Measurements from ENCODE around the gene ABLIM2.

Gene ABLIM2

GRCh38 chr4:8112036-8112576, 46.5 kb downstream of the ABLIM2 start:
- TF ChIP-seq JUND (IDR thresholded peaks at IDR 0.05; ENCODE audit: low read depth), result no peak
- in situ Hi-C loops (cut with HindIII; ENCODE audit: low pct_unique_long_range_greater_than_20kb, low sequenced_read_pairs), result no loop called here
- DNase-seq (ENCODE audit: low read depth in 1 of 2, low spot score in 1 of 2), result no peak

- DNase-seq (ENCODE audit: low read depth in 1 of 2, low spot score in 1 of 2), result no peak
- in situ Hi-C loops (cut with HindIII; ENCODE audit: low pct_unique_long_range_greater_than_20kb, low sequenced_read_pairs), result no loop called here
Observed at GRCh38 chr4:8110071-8110986, 48.3 kb downstream of the ABLIM2 start.

GRCh38 chr4:8109406-8110065, 49.1 kb downstream of the ABLIM2 start:
- TF ChIP-seq JUND (IDR thresholded peaks at IDR 0.05; ENCODE audit: low read depth), result no peak
- DNase-seq (ENCODE audit: low read depth in 1 of 2, low spot score in 1 of 2), result no peak
- in situ Hi-C loops (cut with HindIII; ENCODE audit: low pct_unique_long_range_greater_than_20kb, low sequenced_read_pairs), result no loop called here

More at GRCh38 chr4:8110071-8110986, 48.3 kb downstream of the ABLIM2 start:
- no peak for TF ChIP-seq JUND (IDR thresholded peaks at IDR 0.05; ENCODE audit: low read depth)

- in situ Hi-C loops (cut with HindIII; ENCODE audit: low pct_unique_long_range_greater_than_20kb, low sequenced_read_pairs), result no loop called here
- DNase-seq (ENCODE audit: low read depth in 1 of 2, low spot score in 1 of 2), result no peak
- TF ChIP-seq JUND (IDR thresholded peaks at IDR 0.05; ENCODE audit: low read depth), result no peak
Observed at GRCh38 chr4:8108991-8109390, 49.6 kb downstream of the ABLIM2 start.

- TF ChIP-seq JUND (IDR thresholded peaks at IDR 0.05; ENCODE audit: low read depth), result no peak
- no peak for DNase-seq (ENCODE audit: low read depth in 1 of 2, low spot score in 1 of 2)
- in situ Hi-C loops (cut with HindIII; ENCODE audit: low pct_unique_long_range_greater_than_20kb, low sequenced_read_pairs), result no loop called here
Observed at GRCh38 chr4:8108261-8108660, 50.4 kb downstream of the ABLIM2 start.

- DNase-seq (ENCODE audit: low read depth in 1 of 2, low spot score in 1 of 2), result no peak
Observed at GRCh38 chr4:8107146-8107657, 51.4 kb downstream of the ABLIM2 start.

GRCh38 chr4:8106451-8107025, 52.1 kb downstream of the ABLIM2 start:
- in situ Hi-C loops (cut with HindIII; ENCODE audit: low pct_unique_long_range_greater_than_20kb, low sequenced_read_pairs), result no loop called here
- no peak for TF ChIP-seq JUND (IDR thresholded peaks at IDR 0.05; ENCODE audit: low read depth)

More at GRCh38 chr4:8107146-8107657, 51.4 kb downstream of the ABLIM2 start:
- in situ Hi-C loops (cut with HindIII; ENCODE audit: low pct_unique_long_range_greater_than_20kb, low sequenced_read_pairs), result no loop called here
- TF ChIP-seq JUND (IDR thresholded peaks at IDR 0.05; ENCODE audit: low read depth), result no peak

GRCh38 chr4:8105306-8106100, 53.1 kb downstream of the ABLIM2 start:
- TF ChIP-seq JUND (IDR thresholded peaks at IDR 0.05; ENCODE audit: low read depth), result no peak
- in situ Hi-C loops (cut with HindIII; ENCODE audit: low pct_unique_long_range_greater_than_20kb, low sequenced_read_pairs), result no loop called here
- no peak for DNase-seq (ENCODE audit: low read depth in 1 of 2, low spot score in 1 of 2)

More at GRCh38 chr4:8106451-8107025, 52.1 kb downstream of the ABLIM2 start:
- DNase-seq (ENCODE audit: low read depth in 1 of 2, low spot score in 1 of 2), result no peak

GRCh38 chr4:8104491-8105305, 53.9 kb downstream of the ABLIM2 start:
- in situ Hi-C loops (cut with HindIII; ENCODE audit: low pct_unique_long_range_greater_than_20kb, low sequenced_read_pairs), result no loop called here
- no peak for DNase-seq (ENCODE audit: low read depth in 1 of 2, low spot score in 1 of 2)
- TF ChIP-seq JUND (IDR thresholded peaks at IDR 0.05; ENCODE audit: low read depth), result no peak

- in situ Hi-C loops (cut with HindIII; ENCODE audit: low pct_unique_long_range_greater_than_20kb, low sequenced_read_pairs), result no loop called here
- no peak for DNase-seq (ENCODE audit: low read depth in 1 of 2, low spot score in 1 of 2)
- TF ChIP-seq JUND (IDR thresholded peaks at IDR 0.05; ENCODE audit: low read depth), result no peak
Observed at GRCh38 chr4:8103421-8104390, 54.9 kb downstream of the ABLIM2 start.

Data from T47D (cell line).